ENCODE data around the gene ADCY5. TPM values are rescaled to one million over a fixed set of nuclear protein-coding genes. Genes with fewer than 3 reads are reported as not detected.

The ADCY5 gene
- total RNA-seq, 4 donors from 2014 or later = 14.0 to 86.8 (median 41.5) TPM

GRCh38 chr3:123447749-123448517, 957 bp downstream of the ADCY5 start:
- no peak for DNase-seq (ENCODE audit: low spot score)
- no peak for TF ChIP-seq CTCF (IDR thresholded peaks at IDR 0.05)
- no peak for ATAC-seq (ENCODE audit: low FRiP score)

GRCh38 chr3:123447416-123447748, 1.5 kb downstream of the ADCY5 start:
- ATAC-seq (ENCODE audit: low FRiP score) (no peak), DNase-seq (ENCODE audit: low spot score) (no peak)
- TF ChIP-seq CTCF (IDR thresholded peaks at IDR 0.05) = no peak

GRCh38 chr3:123446610-123447109, 2.2 kb downstream of the ADCY5 start:
- no peak for DNase-seq (ENCODE audit: low spot score)
- TF ChIP-seq CTCF (IDR thresholded peaks at IDR 0.05) = no peak
- ATAC-seq (ENCODE audit: low FRiP score) = no peak

GRCh38 chr3:123446210-123446609, 2.7 kb downstream of the ADCY5 start:
- DNase-seq (ENCODE audit: low spot score) = no peak
- no peak for ATAC-seq (ENCODE audit: low FRiP score)
- no peak for TF ChIP-seq CTCF (IDR thresholded peaks at IDR 0.05)

GRCh38 chr3:123445702-123446101, 3.2 kb downstream of the ADCY5 start:
- no peak for TF ChIP-seq CTCF (IDR thresholded peaks at IDR 0.05)
- no peak for DNase-seq (ENCODE audit: low spot score)
- ATAC-seq (ENCODE audit: low FRiP score) = no peak

- TF ChIP-seq CTCF (IDR thresholded peaks at IDR 0.05) = no peak
- ATAC-seq (ENCODE audit: low FRiP score) (no peak), DNase-seq (ENCODE audit: low spot score) (no peak)
These were observed 4.1 kb downstream of the ADCY5 start for GRCh38 chr3:123444744-123445143.

GRCh38 chr3:123444023-123444422, 4.9 kb downstream of the ADCY5 start:
- DNase-seq (ENCODE audit: low spot score) = no peak
- ATAC-seq (ENCODE audit: low FRiP score) = no peak
- no peak for TF ChIP-seq CTCF (IDR thresholded peaks at IDR 0.05)
